Endodermal cell (in vitro differentiated cells): ENCODE data around the gene EWSR1. TPM values are rescaled to one million over a fixed set of nuclear protein-coding genes. Genes with fewer than 3 reads are reported as not detected.

Experiments
- DNase-seq: peaks from one replicate; pipeline ENCODE4 v3.0.0-alpha.2; 2017
- H3K27ac ChIP-seq: 2 replicates; pipeline ENCODE4 v1.5.1; 2013; ENCODE audit warnings: mild to moderate bottlenecking, low read depth, low read length, moderate library complexity
- H3K27me3 ChIP-seq: 2 replicates; pipeline ENCODE4 v1.6.1; 2013; ENCODE audit warnings: mild to moderate bottlenecking, low read length, moderate library complexity; ENCODE audit not compliant: insufficient read depth, control insufficient read depth, poor library complexity, severe bottlenecking
- H3K36me3 ChIP-seq: 2 replicates; pipeline ENCODE4 v1.7.0; 2013; ENCODE audit warnings: mild to moderate bottlenecking, low read length, moderate library complexity; ENCODE audit not compliant: control insufficient read depth, insufficient read depth
- H3K4me1 ChIP-seq: one replicate; pipeline ENCODE4 v1.7.0; 2013; ENCODE audit warnings: low read length; ENCODE audit not compliant: control insufficient read depth, insufficient read depth
- H3K4me3 ChIP-seq: 2 replicates; pipeline ENCODE4 v1.5.1; 2013; ENCODE audit warnings: mild to moderate bottlenecking, low read length, moderate library complexity
- H3K9ac ChIP-seq: 2 replicates; pipeline ENCODE4 v1.6.1; 2013; ENCODE audit warnings: mild to moderate bottlenecking, low read length, moderate library complexity; ENCODE audit not compliant: poor library complexity, severe bottlenecking; ENCODE audit errors: extremely low read depth
- H3K9me3 ChIP-seq: 2 replicates; pipeline ENCODE4 v1.6.1; 2013; ENCODE audit warnings: mild to moderate bottlenecking, low read length, moderate library complexity; ENCODE audit not compliant: control insufficient read depth
- H3K27ac Mint-ChIP-seq: 2 replicates; pipeline ENCODE4 v1.8.0; 2020; ENCODE audit warnings: mixed read lengths
- H3K27me3 Mint-ChIP-seq: 2 replicates; pipeline ENCODE4 v1.8.0; 2021; ENCODE audit warnings: mild to moderate bottlenecking, mixed read lengths; ENCODE audit not compliant: insufficient read depth
- H3K36me3 Mint-ChIP-seq: 2 replicates; pipeline ENCODE4 v1.8.0; 2020; ENCODE audit warnings: low read depth, mixed read lengths
- H3K4me1 Mint-ChIP-seq: 2 replicates; pipeline ENCODE4 v1.8.0; 2020; ENCODE audit warnings: mixed read lengths
- H3K4me3 Mint-ChIP-seq: 2 replicates; pipeline ENCODE4 v1.8.0; 2020; ENCODE audit warnings: mild to moderate bottlenecking, moderate library complexity, mixed read lengths
- H3K9me3 Mint-ChIP-seq: 2 replicates; pipeline ENCODE4 v1.8.0; 2020; ENCODE audit warnings: mild to moderate bottlenecking, mixed read lengths
- WGBS, 2 experiments: methylation state at CpG; one replicate each; pipeline versions ENCODE4 v1.1.5 to v1.1.7; 2013; ENCODE audit warnings: missing lambda C conversion rate in 2 of 2, mixed read lengths in 1 of 2; ENCODE audit not compliant: insufficient coverage in 1 of 2, insufficient read length in 1 of 2; 5-methylcytosine and 5-hydroxymethylcytosine counted together
- total RNA-seq, 2 donors: library from RNA; stranded (reverse); fragmentation: NEBNext Ultra II Directional in 1 of 2; extraction: Animal tissue kit (Norgen Biotek cat#: 25700) in 1 of 2; gene quantifications; 2 replicates in 1 of 2; 3 replicates in 1 of 2; pipeline ENCODE4 v1.2.1, GENCODE V29; 2021
- TF ChIP-seq, protein P1 (sequence below): fragments of 200-600 bp; sonication (generic); conservative IDR thresholded peaks from 2 replicates; pipeline ENCODE4 v1.5.0; 2021; ENCODE audit warnings: antibody characterized with exemption, mild to moderate bottlenecking

The EWSR1 gene
- total RNA-seq, 2 donors from 2014 or later: 295 to 352 TPM

DNA sequence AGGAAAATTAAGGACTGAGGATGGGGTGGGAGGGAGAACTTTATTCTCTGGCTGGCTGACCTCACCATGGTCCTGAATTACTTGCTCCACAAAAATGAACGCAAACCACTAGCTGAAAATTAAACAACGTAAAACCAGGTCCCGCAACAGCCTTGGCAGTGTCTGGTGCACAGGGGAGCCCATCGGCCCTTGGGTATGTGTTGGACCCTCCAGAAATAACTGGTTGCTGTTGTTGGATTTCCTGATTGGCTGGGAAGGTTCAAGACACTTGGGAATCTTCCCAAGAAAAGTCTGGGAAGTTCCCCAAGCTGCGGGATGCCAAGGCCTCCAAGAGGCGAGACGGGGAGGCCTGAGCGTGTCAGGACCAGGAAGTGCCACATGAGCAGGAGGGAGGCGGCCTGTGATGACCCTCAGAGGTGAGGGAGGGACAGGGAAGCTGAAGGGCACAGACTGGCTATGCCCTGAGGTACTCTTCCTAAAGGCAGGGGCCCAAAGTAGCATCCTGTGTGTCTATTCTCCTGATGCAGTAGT is 57.8 kb downstream of the EWSR1 start:
- Mint-ChIP-seq H3K4me3 (no peak overlapping the region), H3K4me1 (no peaks in the 10 kb centered on the region), H3K36me3 (peaks cover 20% of the 10 kb centered on the region), H3K9me3 (no peaks in the 10 kb centered on the region), H3K27ac (no peak overlapping the region), H3K27me3 (no peaks in the 10 kb centered on the region)
- 90 to 92% methylated on average over 6 to 9 of the region's 9 CpGs for WGBS, 2 experiments
- H3K9ac ChIP-seq: no peak overlapping the region
- no peak overlapping the region for H3K4me3 ChIP-seq
- peaks cover 20% of the 10 kb centered on the region for H3K36me3 ChIP-seq
- no peak overlapping the region for H3K27ac ChIP-seq
- H3K9me3 ChIP-seq: no peaks in the 10 kb centered on the region
- no peaks in the 10 kb centered on the region for H3K4me1 ChIP-seq
- no peaks in the 10 kb centered on the region for H3K27me3 ChIP-seq
- no peak for DNase-seq
- TF ChIP-seq, protein P1, sequence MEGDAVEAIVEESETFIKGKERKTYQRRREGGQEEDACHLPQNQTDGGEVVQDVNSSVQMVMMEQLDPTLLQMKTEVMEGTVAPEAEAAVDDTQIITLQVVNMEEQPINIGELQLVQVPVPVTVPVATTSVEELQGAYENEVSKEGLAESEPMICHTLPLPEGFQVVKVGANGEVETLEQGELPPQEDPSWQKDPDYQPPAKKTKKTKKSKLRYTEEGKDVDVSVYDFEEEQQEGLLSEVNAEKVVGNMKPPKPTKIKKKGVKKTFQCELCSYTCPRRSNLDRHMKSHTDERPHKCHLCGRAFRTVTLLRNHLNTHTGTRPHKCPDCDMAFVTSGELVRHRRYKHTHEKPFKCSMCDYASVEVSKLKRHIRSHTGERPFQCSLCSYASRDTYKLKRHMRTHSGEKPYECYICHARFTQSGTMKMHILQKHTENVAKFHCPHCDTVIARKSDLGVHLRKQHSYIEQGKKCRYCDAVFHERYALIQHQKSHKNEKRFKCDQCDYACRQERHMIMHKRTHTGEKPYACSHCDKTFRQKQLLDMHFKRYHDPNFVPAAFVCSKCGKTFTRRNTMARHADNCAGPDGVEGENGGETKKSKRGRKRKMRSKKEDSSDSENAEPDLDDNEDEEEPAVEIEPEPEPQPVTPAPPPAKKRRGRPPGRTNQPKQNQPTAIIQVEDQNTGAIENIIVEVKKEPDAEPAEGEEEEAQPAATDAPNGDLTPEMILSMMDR: no peak

DNA sequence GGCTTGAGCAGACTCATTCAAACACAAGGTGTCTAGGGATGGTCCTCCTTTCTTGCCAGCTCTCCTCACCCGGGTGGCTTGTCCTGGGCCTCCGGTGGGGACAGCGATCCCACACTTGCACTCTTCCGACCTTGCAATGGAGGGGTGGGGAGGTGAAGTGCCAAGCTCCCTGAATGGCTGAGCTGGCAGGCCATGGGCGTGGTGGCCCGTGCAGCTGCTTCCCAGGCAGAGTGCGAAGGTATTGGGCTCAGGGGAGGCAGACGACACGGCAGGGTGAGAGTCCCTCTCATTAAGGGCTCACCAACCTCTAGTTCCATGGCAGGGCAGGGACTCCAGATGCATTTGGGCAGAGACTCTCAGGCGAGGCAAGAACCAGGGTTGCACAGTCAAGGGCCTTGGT is 58.4 kb downstream of the EWSR1 start:
- H3K4me1 Mint-ChIP-seq: no peaks in the 10 kb centered on the region
- no peak overlapping the region for H3K4me3 Mint-ChIP-seq
- Histone ChIP-seq H3K27me3 (no peaks in the 10 kb centered on the region), H3K9ac (no peak overlapping the region), H3K4me3 (no peak overlapping the region), H3K4me1 (no peaks in the 10 kb centered on the region), H3K9me3 (no peaks in the 10 kb centered on the region), H3K27ac (no peak overlapping the region), H3K36me3 (peaks cover 26% of the 10 kb centered on the region)
- H3K27ac Mint-ChIP-seq: no peak overlapping the region
- TF ChIP-seq, protein P1: no peak
- peaks cover 22% of the 10 kb centered on the region for H3K36me3 Mint-ChIP-seq
- WGBS, 2 experiments: 92 to 93% methylated on average over 5 to 10 of the region's 10 CpGs
- no peaks in the 10 kb centered on the region for H3K27me3 Mint-ChIP-seq
- DNase-seq: no peak
- no peaks in the 10 kb centered on the region for H3K9me3 Mint-ChIP-seq

DNA sequence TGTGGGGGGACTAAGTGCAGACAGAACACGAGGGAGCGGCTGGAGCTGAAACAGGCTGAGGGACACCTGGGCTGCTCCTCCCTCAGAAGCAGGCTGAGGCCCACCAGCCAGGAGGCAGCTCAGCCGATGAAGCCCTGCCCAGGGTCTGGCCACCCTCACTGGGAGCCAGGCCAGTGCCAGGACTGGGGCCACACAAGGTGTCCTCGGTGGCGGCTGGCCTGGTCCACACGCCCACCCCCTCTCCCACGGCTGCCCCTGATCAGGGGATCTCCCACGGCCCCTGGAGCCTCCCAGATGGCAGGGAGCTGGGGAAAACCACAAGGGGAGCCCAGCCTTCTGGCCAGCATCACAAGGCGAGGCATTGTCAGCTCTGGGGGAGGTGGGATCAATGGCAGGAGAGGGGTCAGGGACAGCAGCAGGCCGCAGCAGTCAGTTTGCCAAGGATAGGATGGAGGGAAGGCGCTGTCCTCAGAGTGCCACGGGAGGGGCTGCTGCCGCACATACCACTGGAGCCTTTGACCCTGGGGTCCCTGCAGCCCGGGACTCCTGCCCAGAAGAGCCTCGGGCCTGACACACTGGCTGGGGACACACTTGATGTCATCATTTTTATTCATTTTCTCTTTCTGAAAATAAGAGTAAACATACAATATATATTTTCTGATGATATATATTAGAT is 59.2 kb downstream of the EWSR1 start:
- Mint-ChIP-seq H3K36me3 (peaks cover 22% of the 10 kb centered on the region), H3K4me3 (no peak overlapping the region), H3K27me3 (no peaks in the 10 kb centered on the region), H3K27ac (no peak overlapping the region), H3K9me3 (no peaks in the 10 kb centered on the region), H3K4me1 (no peaks in the 10 kb centered on the region)
- H3K4me1 ChIP-seq: no peaks in the 10 kb centered on the region
- no peak overlapping the region for H3K27ac ChIP-seq
- H3K9me3 ChIP-seq: no peaks in the 10 kb centered on the region
- H3K4me3 ChIP-seq: no peak overlapping the region
- TF ChIP-seq, protein P1: no peak
- no peak overlapping the region for H3K9ac ChIP-seq
- WGBS, 2 experiments: 94 to 98% methylated on average over 9 to 15 of the region's 15 CpGs
- no peaks in the 10 kb centered on the region for H3K27me3 ChIP-seq
- no peak for DNase-seq
- peaks cover 32% of the 10 kb centered on the region for H3K36me3 ChIP-seq
